GM12878 (cell line): ENCODE data around the gene NPC1. TPM values are rescaled to one million over a fixed set of nuclear protein-coding genes. Genes with fewer than 3 reads are reported as not detected.
"Not testable (repeated sequence)": the region's sequence is repeated elsewhere in the genome, so short reads cannot be mapped to it uniquely, and the experiment has no call there.

Experiments
- ATAC-seq: fragments of 200-7000 bp; cut with Tn5 transposase; 3 replicates; pipeline ENCODE4 v1.9.1; 2020; ENCODE audit warnings: mild to moderate bottlenecking, moderate library complexity
- BruUV-seq: library from RNA; stranded (reverse); fragments of 400-500 nt; replicated peaks from 2 replicates; lab custom pipeline; 2021; lab: Mats Ljungman, UMichigan
- CTCF ChIA-PET: fragments of 300-600 bp; sonication (Branson Sonifier 250); formaldehyde crosslinking; extraction: SDS; loops from one replicate; lab custom pipeline; 2021; ENCODE audit warnings: inconsistent platforms; lab: Yijun Ruan, JAX
- POLR2A ChIA-PET: fragments of 350-600 bp; formaldehyde crosslinking; extraction: SDS; loops from one replicate; lab custom pipeline; 2021; ENCODE audit warnings: inconsistent platforms; lab: Charles Lee
- RAD21 ChIA-PET: fragments of 300-600 bp; sonication (Branson Sonifier 250); formaldehyde crosslinking; loops from one replicate; lab custom pipeline; 2023; ENCODE audit warnings: antibody characterized with exemption; ENCODE audit not compliant: unreplicated experiment; lab: Charles Lee
- SMC1A ChIA-PET: fragments of 300-600 bp; sonication (Branson Sonifier 250); formaldehyde crosslinking; loops from one replicate; lab custom pipeline; 2023; ENCODE audit not compliant: unreplicated experiment, uncharacterized antibody; lab: Charles Lee
- DNase-seq: peaks from one replicate; pipeline ENCODE4 v3.0.0-alpha.2; 2011; ENCODE audit warnings: low read depth, low spot score
- FAIRE-seq: peaks from 3 replicates; lab custom pipeline; 2011; peaks lifted over from hg19 to GRCh38; lab: Jason Lieb, UNC
- H2AFZ ChIP-seq: 2 replicates; pipeline ENCODE4 v1.6.0; 2011; ENCODE audit warnings: low read depth, low read length, control low read depth; ENCODE audit not compliant: control insufficient read depth
- H3K27ac ChIP-seq: 2 replicates; pipeline ENCODE4 v1.5.1; 2011; ENCODE audit warnings: control low read depth; ENCODE audit not compliant: control insufficient read depth, insufficient read depth
- H3K27me3 ChIP-seq, 2 experiments: replicated peaks in 1 of 2; 2 replicates each; pipeline versions ENCODE4 v1.6.0 to v1.6.1; 2011; ENCODE audit warnings: low read length in 1 of 2; ENCODE audit not compliant: control insufficient read depth in 2 of 2, insufficient read depth in 2 of 2
- H3K36me3 ChIP-seq, 2 experiments: 2 replicates each; pipeline ENCODE4 v1.5.1; 2011; ENCODE audit warnings: low read length in 1 of 2; ENCODE audit not compliant: control insufficient read depth in 2 of 2, insufficient read depth in 2 of 2
- H3K4me1 ChIP-seq: 2 replicates; pipeline ENCODE4 v1.6.1; 2011; ENCODE audit warnings: mild to moderate bottlenecking, low read length, moderate library complexity, mixed read lengths; ENCODE audit not compliant: control insufficient read depth, insufficient read depth
- H3K4me2 ChIP-seq: 2 replicates; pipeline ENCODE4 v1.6.0; 2011; ENCODE audit warnings: control low read depth; ENCODE audit not compliant: control insufficient read depth, insufficient read depth
- H3K4me3 ChIP-seq: fragments of 200-600 bp; sonication (generic); 2 replicates; pipeline ENCODE4 v1.5.1; 2016
- H3K79me2 ChIP-seq: 2 replicates; pipeline ENCODE4 v1.6.0; 2011; ENCODE audit warnings: low read length; ENCODE audit not compliant: control insufficient read depth, insufficient read depth
- H3K9ac ChIP-seq: 2 replicates; pipeline ENCODE4 v1.8.0; 2011; ENCODE audit warnings: low read length, control low read depth, mixed read lengths; ENCODE audit not compliant: control insufficient read depth, insufficient read depth
- H3K9me3 ChIP-seq: replicated peaks from 3 replicates; pipeline ENCODE4 v1.5.1; 2011; ENCODE audit warnings: mild to moderate bottlenecking, low read length; ENCODE audit not compliant: control insufficient read depth, insufficient read depth
- H4K20me1 ChIP-seq: 2 replicates; pipeline ENCODE4 v1.6.0; 2011; ENCODE audit not compliant: control insufficient read depth, insufficient read depth
- MXI1 ChIP-seq: fragments of 150-350 bp; IDR thresholded peaks from 2 replicates; pipeline ENCODE4 v1.6.1; 2011; ENCODE audit warnings: low read depth, mild to moderate bottlenecking, inconsistent platforms, low read length, improper control_type of control experiment
- RAD51 ChIP-seq: fragments of 450-650 bp; IDR thresholded peaks from 2 replicates; pipeline ENCODE4 v1.6.1; 2016; ENCODE audit warnings: moderate library complexity, mild to moderate bottlenecking, inconsistent platforms
- WGBS: methylation state at CpG from one replicate; pipeline ENCODE4 v1.1.6; 2016; ENCODE audit warnings: low lambda C conversion rate; ENCODE audit not compliant: insufficient replicate concordance, insufficient coverage; ENCODE audit errors: missing lambda C conversion rate; 5-methylcytosine and 5-hydroxymethylcytosine counted together
- in situ Hi-C: fragments of 300-500 bp; cut with MboI; formaldehyde crosslinking; loops from 9 replicates; pipeline ENCODE4 v1.14.3; 2018; ENCODE audit warnings: mixed read lengths
- intact Hi-C: fragments of 100-400 bp; cut with micrococcal nuclease; formaldehyde crosslinking; loops from one replicate; pipeline ENCODE4 v1.14.2; 2022; ENCODE audit not compliant: unreplicated experiment
- polyA plus RNA-seq, 11 experiments: library from polyadenylated mRNA; depleted of rRNA in 4 of 11; unstranded in 6 of 11; stranded (reverse) in 5 of 11; fragments of >200 nt; fragmentation: Nextera tagmentation in 4 of 11; fragmentation: Illumina TruSeq in 1 of 11; extraction: Ambion mirVana in 4 of 11; extraction: Trizol in 1 of 11; gene quantifications; 1 replicate in 1 of 11; 2 replicates in 10 of 11; pipeline versions ENCODE4 v1.2.1 to v1.2.3, GENCODE V29; 2011 to 2016; ENCODE audit warnings: inconsistent platforms in 2 of 11, missing spikeins in 2 of 11, low read depth in 1 of 11
- total RNA-seq, 4 experiments: library from RNA; depleted of rRNA in 3 of 4; stranded (reverse); fragments of >200 nt in 3 of 4; fragmentation: Illumina TruSeq in 1 of 4; extraction: Trizol in 1 of 4; gene quantifications; 2 replicates each; pipeline versions ENCODE4 v1.2.1 to v1.2.3, GENCODE V29; 2013 to 2021

NPC1 gene
- total and polyA plus RNA-seq, 10 of the 15 experiments (the other 5 are each of a cell fraction or from before 2014, with no cell fraction given) = 10.1 to 45.2 (median 19.4) TPM

DNA sequence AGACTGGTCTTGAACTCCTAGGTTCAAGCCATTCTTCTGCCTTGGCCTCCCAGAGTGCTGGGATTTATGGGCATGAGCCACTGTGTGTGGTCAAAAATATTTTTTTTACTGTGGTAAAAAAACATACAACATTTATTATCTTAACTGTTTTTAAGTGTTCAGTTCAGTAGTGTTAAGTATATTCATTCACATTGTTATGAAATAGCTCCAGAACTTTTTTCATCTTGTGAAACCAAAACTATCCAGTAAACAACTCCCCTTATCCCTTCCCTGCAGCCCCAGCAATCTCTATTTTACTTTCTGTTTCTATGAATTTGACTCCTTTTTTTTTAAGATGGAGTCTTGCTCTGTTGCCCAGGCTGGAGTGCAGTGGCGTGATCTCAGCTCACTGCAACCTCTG is 73.7 kb downstream of the NPC1 start:
- Histone ChIP-seq H3K9me3 (no peaks in the 10 kb centered on the region; the same call in 2 of the 3 replicates), H3K9ac (no peak overlapping the region)
- no TSS peak for BruUV-seq
- no peak for ATAC-seq
- no peak for DNase-seq
- intact Hi-C loops = no loop called here
- no peak for TF ChIP-seq RAD51
- TF ChIP-seq MXI1 = no peak
- TF ChIP-seq, all 136 proteins: peak for 0
- H3K79me2 ChIP-seq = peaks cover 5% of the 10 kb centered on the region
- no peak overlapping the region for H3K4me2 ChIP-seq
- WGBS = 100% methylated on average over 1 of the region's 1 CpG
- ChIA-PET CTCF (interaction anchor here (0.6 to 3.1 kb wide), 5 partner anchors 14 to 593 kb away, joined by 3 to 15 read pairs (median 3); no protein-coding TSS in a partner anchor), SMC1A (no interaction called here), RAD21 (interaction anchor here (0.7 kb wide), 1 partner anchor 67 kb away, joined by 3 read pairs; no protein-coding TSS in a partner anchor), POLR2A (no interaction called here)
- H3K36me3 ChIP-seq = peaks cover 12 to 37% of the 10 kb centered on the region in 2 experiments
- no peaks in the 10 kb centered on the region for H3K27me3 ChIP-seq
- no peak for FAIRE-seq
- in situ Hi-C loops = no loop called here
- no peak overlapping the region for H3K4me3 ChIP-seq
- H2AFZ ChIP-seq = no peak overlapping the region
- H3K4me1 ChIP-seq = peaks cover 6% of the 10 kb centered on the region
- H4K20me1 ChIP-seq = no peaks in the 10 kb centered on the region
- H3K27ac ChIP-seq = no peak overlapping the region; the same call in 1 of the 2 replicates

DNA sequence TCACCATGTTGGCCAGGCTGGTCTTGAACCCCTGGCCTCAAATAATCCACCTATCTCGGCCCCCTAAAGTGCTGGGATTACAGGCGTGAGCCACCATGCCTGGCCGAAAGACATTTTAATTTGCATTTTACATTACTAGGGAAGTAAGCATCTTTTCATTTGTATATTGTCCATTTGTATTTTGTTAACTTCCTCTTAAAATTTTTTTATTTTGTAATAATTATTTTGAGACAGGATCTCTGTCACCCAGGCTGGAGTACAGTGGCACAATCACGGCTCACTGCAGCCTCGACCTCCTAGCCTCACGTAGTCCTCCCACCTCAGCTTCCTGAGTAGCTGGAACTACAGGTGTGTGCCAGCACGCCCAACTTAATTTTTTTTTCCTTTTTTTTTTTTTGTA is 74.1 kb downstream of the NPC1 start:
- POLR2A ChIA-PET, H3K4me3 ChIP-seq, H3K4me1 ChIP-seq, H2AFZ ChIP-seq, FAIRE-seq, H4K20me1 ChIP-seq, H3K27me3 ChIP-seq, H3K9me3 ChIP-seq, in situ Hi-C loops, H3K9ac ChIP-seq, ATAC-seq, H3K79me2 ChIP-seq, BruUV-seq, H3K4me2 ChIP-seq, SMC1A ChIA-PET, DNase-seq, H3K27ac ChIP-seq, intact Hi-C loops: not testable (repeated sequence)
- RAD21 ChIA-PET = interaction anchor here (0.7 kb wide), 1 partner anchor 190 kb away, joined by 3 read pairs; no protein-coding TSS in a partner anchor
- 34% methylated on average over 7 of the region's 7 CpGs for WGBS
- CTCF ChIA-PET = interaction anchor here (0.6 to 3.1 kb wide), 5 partner anchors 13 to 593 kb away, joined by 3 to 15 read pairs (median 3); no protein-coding TSS in a partner anchor
- peaks cover 12 to 36% of the 10 kb centered on the region in 2 experiments for H3K36me3 ChIP-seq

GRCh38 chr18:23510923-23511322 is 75.4 kb downstream of the NPC1 start:
- RAD21 ChIA-PET = interaction anchor here (1.3 kb wide), 1 partner anchor 12 kb away, joined by 3 read pairs; no protein-coding TSS in a partner anchor
- H3K4me3 ChIP-seq, ATAC-seq, H3K4me1 ChIP-seq, H3K9ac ChIP-seq, in situ Hi-C loops, H4K20me1 ChIP-seq, FAIRE-seq, H3K27me3 ChIP-seq, H2AFZ ChIP-seq, H3K9me3 ChIP-seq, H3K4me2 ChIP-seq, H3K27ac ChIP-seq, intact Hi-C loops, DNase-seq: not testable (repeated sequence)
- peaks cover 12 to 28% of the 10 kb centered on the region in 2 experiments for H3K36me3 ChIP-seq
- 75% methylated on average over 2 of the region's 2 CpGs for WGBS
- POLR2A ChIA-PET = interaction anchor here (0.6 kb wide), 2 partner anchors 59 to 379 kb away, joined by 3 to 6 read pairs; no protein-coding TSS in a partner anchor
- CTCF ChIA-PET = interaction anchor here (0.7 to 3.1 kb wide), 5 partner anchors 12 to 302 kb away, joined by 3 to 15 read pairs (median 4); no protein-coding TSS in a partner anchor
- BruUV-seq = TSS peak; percentile 45
- peaks cover 16% of the 10 kb centered on the region for H3K79me2 ChIP-seq
- SMC1A ChIA-PET = interaction anchor here (0.9 to 1.8 kb wide), 4 partner anchors 34 to 192 kb away, joined by 3 to 10 read pairs (median 4); no protein-coding TSS in a partner anchor
